HepG2 (cell line): Measurements from ENCODE around the gene ORM1. TPM values are rescaled to one million over a fixed set of nuclear protein-coding genes. Genes with fewer than 3 reads are reported as not detected.

Source experiments
- ATAC-seq: fragments of 200-7000 bp; cut with Tn5 transposase; 3 replicates; pipeline ENCODE4 v1.9.1; 2020; ENCODE audit warnings: mild to moderate bottlenecking, moderate library complexity
- BruUV-seq: library from RNA; stranded (reverse); fragments of 400-500 nt; replicated peaks from 2 replicates; lab custom pipeline; 2021; lab: Mats Ljungman, UMichigan
- CTCF ChIA-PET: fragments of 300-600 bp; formaldehyde crosslinking; extraction: SDS; loops from one replicate; lab custom pipeline; 2021; ENCODE audit warnings: low total read pairs, inconsistent platforms, low intra/inter-chr PET ratio; lab: Yijun Ruan, JAX
- POLR2A ChIA-PET: fragments of 350-600 bp; sonication (Branson Sonifier 250); formaldehyde crosslinking; loops from one replicate; lab custom pipeline; 2020; ENCODE audit warnings: antibody characterized with exemption, inconsistent platforms; lab: Yijun Ruan, JAX
- DNase-seq: peaks from one replicate; pipeline ENCODE4 v3.0.0-alpha.2; 2015; ENCODE audit warnings: low spot score
- FAIRE-seq: peaks from 3 replicates; lab custom pipeline; 2011; peaks lifted over from hg19 to GRCh38; lab: Jason Lieb, UNC
- H2AFZ ChIP-seq: one replicate; pipeline ENCODE4 v1.6.1; 2011; ENCODE audit warnings: low read length, inconsistent platforms
- H3K27ac ChIP-seq: fragments of 300-600 bp; 3 replicates; pipeline ENCODE4 v1.8.0; 2011; ENCODE audit warnings: mixed run types, mild to moderate bottlenecking, mixed read lengths, low read length, inconsistent platforms; ENCODE audit not compliant: insufficient read depth; ENCODE audit errors: extremely low read length
- H3K27me3 ChIP-seq, 2 experiments: fragments of 200-600 bp in 1 of 2; 2 replicates in 1 of 2; 3 replicates in 1 of 2; pipeline versions ENCODE4 v1.6.0 to v1.8.0; 2011; ENCODE audit warnings: low read length in 2 of 2, mild to moderate bottlenecking in 2 of 2, moderate library complexity in 2 of 2, inconsistent platforms in 1 of 2; ENCODE audit not compliant: insufficient read depth in 2 of 2, control insufficient read depth in 1 of 2
- H3K36me3 ChIP-seq, 2 experiments: fragments of 200-600 bp in 1 of 2; replicated peaks in 1 of 2; 2 replicates in 1 of 2; 3 replicates in 1 of 2; pipeline versions ENCODE4 v1.5.1 to v1.8.0; 2011; ENCODE audit warnings: low read length in 2 of 2, inconsistent platforms in 1 of 2; ENCODE audit not compliant: insufficient read depth in 2 of 2, control insufficient read depth in 1 of 2
- H3K4me1 ChIP-seq: 2 replicates; pipeline ENCODE4 v1.5.1; 2012; ENCODE audit warnings: low read length, inconsistent platforms; ENCODE audit not compliant: insufficient read depth
- H3K4me2 ChIP-seq: 2 replicates; pipeline ENCODE4 v1.6.0; 2011; ENCODE audit warnings: low read depth, low read length, inconsistent platforms
- H3K4me3 ChIP-seq, 3 experiments: fragments of 200-600 bp in 1 of 3; sonication (generic), shearing (Covaris generic) in 1 of 3; replicated peaks in 1 of 3; 2 replicates each; pipeline ENCODE4 v1.5.1; 2011 to 2016; ENCODE audit warnings: low read length in 3 of 3, inconsistent platforms in 2 of 3, low read depth in 2 of 3, mild to moderate bottlenecking in 2 of 3, control low read depth in 1 of 3, mixed read lengths in 1 of 3; ENCODE audit not compliant: insufficient read depth in 1 of 3
- H3K79me2 ChIP-seq: one replicate; pipeline ENCODE4 v1.6.1; 2011; ENCODE audit warnings: low read length, inconsistent platforms; ENCODE audit not compliant: insufficient read depth
- H3K9ac ChIP-seq: 2 replicates; pipeline ENCODE4 v1.6.0; 2011; ENCODE audit warnings: mild to moderate bottlenecking, low read depth, low read length, inconsistent platforms; ENCODE audit not compliant: insufficient read depth
- H3K9me3 ChIP-seq: 2 replicates; pipeline ENCODE4 v1.5.1; 2012; ENCODE audit warnings: mild to moderate bottlenecking, low read length
- H4K20me1 ChIP-seq: 2 replicates; pipeline ENCODE4 v1.6.0; 2011; ENCODE audit warnings: inconsistent platforms, mild to moderate bottlenecking, low read length, moderate library complexity; ENCODE audit not compliant: insufficient read depth
- AGO2 ChIP-seq: fragments of 200-400 bp; formaldehyde crosslinking; optimal IDR thresholded peaks from 2 replicates; pipeline ENCODE3; 2017; ENCODE audit warnings: mild to moderate bottlenecking, low read depth, low read length, moderate library complexity
- CBX1 ChIP-seq: IDR thresholded peaks from one replicate; pipeline ENCODE4 v1.6.1; 2016; ENCODE audit warnings: antibody characterized with exemption, low read depth
- RBM22 ChIP-seq: fragments of 200-400 bp; formaldehyde crosslinking; optimal IDR thresholded peaks from 2 replicates; pipeline ENCODE3; 2017; ENCODE audit warnings: mild to moderate bottlenecking, low read length, moderate library complexity
- TAF15 ChIP-seq: fragments of 200-400 bp; formaldehyde crosslinking; IDR thresholded peaks from one replicate; pipeline ENCODE4 v1.6.1; 2018; ENCODE audit warnings: mild to moderate bottlenecking, low read depth, low read length; ENCODE audit not compliant: poor library complexity, severe bottlenecking
- TBX2 ChIP-seq: sonication (generic); formaldehyde crosslinking; IDR thresholded peaks from 2 replicates; pipeline ENCODE4 v1.5.0; 2020; ENCODE audit warnings: missing genetic modification reagents, mild to moderate bottlenecking, borderline replicate concordance
- ZNF629 ChIP-seq: sonication (generic); formaldehyde crosslinking; conservative IDR thresholded peaks from 2 replicates; pipeline ENCODE4 v1.5.0; 2020; ENCODE audit warnings: missing genetic modification reagents
- WGBS: methylation state at CpG from one replicate; pipeline ENCODE4 v1.1.6; 2017; ENCODE audit warnings: low lambda C conversion rate; 5-methylcytosine and 5-hydroxymethylcytosine counted together
- in situ Hi-C: cut with HindIII; loops from 2 replicates; pipeline ENCODE4 v1.10.0; 2017; ENCODE audit warnings: low pct_unique_long_range_greater_than_20kb; ENCODE audit not compliant: extremely low pct_ligation_motif_present
- intact Hi-C: fragments of 100-400 bp; cut with micrococcal nuclease; formaldehyde crosslinking; loops from one replicate; pipeline ENCODE4 v1.10.0; 2022; ENCODE audit not compliant: unreplicated experiment
- polyA plus RNA-seq, 8 experiments: library from polyadenylated mRNA; depleted of rRNA in 3 of 8; stranded (reverse) in 7 of 8; unstranded in 1 of 8; fragments of >200 nt; fragmentation: Illumina TruSeq in 4 of 8; extraction: Trizol in 4 of 8; gene quantifications; 2 replicates each; pipeline versions ENCODE4 v1.2.1 to v1.2.3, GENCODE V29; 2011 to 2016; ENCODE audit warnings: low read depth in 4 of 8, missing spikeins in 1 of 8, mixed read lengths in 1 of 8; ENCODE audit not compliant: insufficient read depth in 1 of 8
- total RNA-seq, 5 experiments: library from RNA; depleted of rRNA; stranded (reverse); fragments of >200 nt; fragmentation: Illumina TruSeq; extraction: Trizol; gene quantifications; 2 replicates each; pipeline ENCODE4 v1.2.3, GENCODE V29; 2016; ENCODE audit warnings: low read depth in 1 of 5

The ORM1 gene
- total and polyA plus RNA-seq, 2 of the 13 experiments (the other 11 are each of a cell fraction or from before 2014, with no cell fraction given): 699 to 1,180 TPM

DNA sequence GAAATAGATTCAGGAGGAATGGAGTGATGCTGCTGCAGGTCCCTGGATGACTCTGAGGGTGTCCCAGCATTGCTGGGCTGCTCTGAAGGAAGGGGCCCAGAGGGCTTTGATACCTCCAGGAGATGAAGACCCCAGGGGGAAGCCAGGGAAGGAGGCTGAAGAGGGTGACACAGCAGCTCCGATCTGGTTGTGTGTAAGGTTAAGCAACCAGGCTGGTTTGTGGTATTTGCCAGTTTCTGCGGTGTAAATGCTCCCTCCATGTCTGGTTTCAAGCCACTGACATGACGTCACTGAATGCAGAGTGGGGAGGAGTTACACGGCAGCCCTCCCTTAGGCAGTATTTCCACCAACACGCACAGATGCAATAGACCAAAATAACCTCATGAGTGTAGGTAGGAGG, 40.0 kb upstream of the ORM1 start:
- Histone ChIP-seq H3K36me3 (peaks cover 49 to 84% of the 10 kb centered on the region in 2 experiments), H3K9me3 (no peaks in the 10 kb centered on the region), H3K27me3 (no peaks in the 10 kb centered on the region), H3K27ac (no peak overlapping the region), H4K20me1 (no peaks in the 10 kb centered on the region), H3K9ac (no peak overlapping the region), H3K4me3 (no peak overlapping the region), H3K4me2 (no peak overlapping the region), H3K4me1 (no peaks in the 10 kb centered on the region), H2AFZ (no peak overlapping the region), H3K79me2 (no peaks in the 10 kb centered on the region)
- in situ Hi-C loops: no loop called here
- peak; percentile 72 for TF ChIP-seq RBM22
- TF ChIP-seq CBX1: no peak
- intact Hi-C loops: no loop called here
- no peak for DNase-seq
- ChIA-PET CTCF (no interaction called here), POLR2A (no interaction called here)
- BruUV-seq: no TSS peak
- no peak for FAIRE-seq
- WGBS: 99% methylated on average over 5 of the region's 5 CpGs
- no peak for ATAC-seq

- BruUV-seq: no TSS peak
- FAIRE-seq (no peak), DNase-seq (no peak), ATAC-seq (no peak)
- no peak overlapping the region for H2AFZ ChIP-seq
- H3K4me1 ChIP-seq: no peaks in the 10 kb centered on the region
- no peak overlapping the region for H3K9ac ChIP-seq
- no peak overlapping the region for H3K4me3 ChIP-seq
- peaks cover 54 to 86% of the 10 kb centered on the region in 2 experiments for H3K36me3 ChIP-seq
- H3K27ac ChIP-seq: no peak overlapping the region
- ChIA-PET POLR2A (no interaction called here), CTCF (no interaction called here)
- intact Hi-C loops: no loop called here
- 100% methylated on average over 5 of the region's 14 CpGs for WGBS
- no peaks in the 10 kb centered on the region for H4K20me1 ChIP-seq
- H3K27me3 ChIP-seq: no peaks in the 10 kb centered on the region
- TF ChIP-seq TAF15 (no peak), AGO2 (peak; percentile 87), ZNF629 (CRISPR knock-in tag) (no peak), TBX2 (CRISPR knock-in tag) (no peak)
- no peak overlapping the region for H3K4me2 ChIP-seq
- H3K79me2 ChIP-seq: no peaks in the 10 kb centered on the region
- no peaks in the 10 kb centered on the region for H3K9me3 ChIP-seq
- in situ Hi-C loops: no loop called here
These were observed 39.3 kb upstream of the ORM1 start for GRCh38 chr9:114283551-114284111.
